C4-2B (cell line): ENCODE data around the gene RBL2.

Experiments used
- CTCF ChIP-seq: fragments of 450-650 bp; conservative IDR thresholded peaks from 2 replicates; pipeline ENCODE4 v1.5.1; 2017; ENCODE audit warnings: mild to moderate bottlenecking
- ZFX ChIP-seq: fragments of 450-650 bp; IDR thresholded peaks from 2 replicates; pipeline ENCODE4 v1.6.1; 2017

GRCh38 chr16:53511084-53511402, 76.8 kb downstream of the RBL2 start:
- no peak for TF ChIP-seq CTCF
- no peak for TF ChIP-seq ZFX
